Effector memory CD8-positive, alpha-beta T cell (primary cell): Measurements from ENCODE around the gene PIP4K2A.

ENCODE experiments used
- ATAC-seq: fragments of 150-1000 bp; cut with Tn5 transposase; replicated peaks from 2 replicates; pipeline ENCODE4 v1.10.0; 2021; ENCODE audit warnings: mild to moderate bottlenecking, moderate library complexity
- DNase-seq, 3 experiments: peaks; one replicate each; pipeline ENCODE4 v3.0.0; 2021
- H3K27ac Mint-ChIP-seq, 2 donors: one replicate each; pipeline ENCODE4 v1.8.0; 2022; ENCODE audit warnings: mild to moderate bottlenecking in 2 of 2, mixed read lengths in 2 of 2, moderate library complexity in 2 of 2
- H3K27me3 Mint-ChIP-seq, 2 donors: one replicate each; pipeline ENCODE4 v1.8.0; 2022; ENCODE audit warnings: mixed read lengths in 2 of 2
- H3K36me3 Mint-ChIP-seq: one replicate; pipeline ENCODE4 v1.8.0; 2022; ENCODE audit warnings: mild to moderate bottlenecking, moderate library complexity, mixed read lengths; ENCODE audit not compliant: insufficient read depth
- H3K4me1 Mint-ChIP-seq, 2 donors: one replicate each; pipeline ENCODE4 v1.8.0; 2022; ENCODE audit warnings: low read depth in 2 of 2, mixed read lengths in 2 of 2
- H3K4me3 Mint-ChIP-seq, 2 donors: one replicate each; pipeline ENCODE4 v1.8.0; 2022; ENCODE audit warnings: mild to moderate bottlenecking in 2 of 2, mixed read lengths in 2 of 2, moderate library complexity in 2 of 2
- H3K9me3 Mint-ChIP-seq, 2 donors: one replicate each; pipeline ENCODE4 v1.8.0; 2022; ENCODE audit warnings: mixed read lengths in 2 of 2

Gene PIP4K2A

GRCh38 chr10:22682237-22683139 is 31.9 kb downstream of the PIP4K2A start:
- H3K27me3 Mint-ChIP-seq = no peaks in the 10 kb centered on the region
- H3K9me3 Mint-ChIP-seq = no peaks in the 10 kb centered on the region
- peak overlapping the region; percentile 58 to 82 for H3K4me3 Mint-ChIP-seq
- peak overlapping the region; percentile 96 to 98 for H3K27ac Mint-ChIP-seq
- ATAC-seq (peak; percentile 68), DNase-seq (peak; percentile 56 to 60 (median 60))
- H3K36me3 Mint-ChIP-seq = peaks cover 51% of the 10 kb centered on the region
- H3K4me1 Mint-ChIP-seq = peaks cover 74 to 85% of the 10 kb centered on the region in 2 donors

- ATAC-seq = peak; percentile 64
- Mint-ChIP-seq H3K27me3 (no peaks in the 10 kb centered on the region), H3K27ac (peak overlapping the region; percentile 96 to 98), H3K4me1 (peaks cover 74 to 85% of the 10 kb centered on the region in 2 donors), H3K9me3 (no peaks in the 10 kb centered on the region), H3K4me3 (peak overlapping the region; percentile 58 to 82), H3K36me3 (peaks cover 51% of the 10 kb centered on the region)
- DNase-seq = peak; percentile 42 to 52 (median 44)
These were observed 32.6 kb downstream of the PIP4K2A start for GRCh38 chr10:22681783-22682183.

GRCh38 chr10:22681301-22681700 is 33.1 kb downstream of the PIP4K2A start:
- H3K36me3 Mint-ChIP-seq = peaks cover 50% of the 10 kb centered on the region
- no peak for ATAC-seq
- H3K9me3 Mint-ChIP-seq = no peaks in the 10 kb centered on the region
- peak overlapping the region; percentile 62 to 66 for H3K4me3 Mint-ChIP-seq
- no peak for DNase-seq
- H3K4me1 Mint-ChIP-seq = peaks cover 77 to 87% of the 10 kb centered on the region in 2 donors
- H3K27ac Mint-ChIP-seq = peak overlapping the region; percentile 96 to 98
- no peaks in the 10 kb centered on the region for H3K27me3 Mint-ChIP-seq

- peak overlapping the region; percentile 51 to 65 for H3K4me3 Mint-ChIP-seq
- H3K9me3 Mint-ChIP-seq = no peaks in the 10 kb centered on the region
- DNase-seq (no peak), ATAC-seq (no peak)
- H3K36me3 Mint-ChIP-seq = peaks cover 45% of the 10 kb centered on the region
- peaks cover 78 to 89% of the 10 kb centered on the region in 2 donors for H3K4me1 Mint-ChIP-seq
- H3K27me3 Mint-ChIP-seq = no peaks in the 10 kb centered on the region
- H3K27ac Mint-ChIP-seq = peak overlapping the region; percentile 77 to 94
These were observed 34.8 kb downstream of the PIP4K2A start for GRCh38 chr10:22679608-22680007.

- Mint-ChIP-seq H3K4me3 (peak overlapping the region; percentile 17 to 80), H3K27me3 (no peaks in the 10 kb centered on the region)
These were observed 37.0 kb downstream of the PIP4K2A start for GRCh38 chr10:22677333-22677732.

GRCh38 chr10:22676435-22676834 is 37.9 kb downstream of the PIP4K2A start:
- Mint-ChIP-seq H3K4me3 (peak overlapping the region; percentile 17 to 80), H3K27me3 (no peaks in the 10 kb centered on the region), H3K9me3 (no peaks in the 10 kb centered on the region), H3K4me1 (peaks cover 77 to 89% of the 10 kb centered on the region in 2 donors), H3K27ac (peak overlapping the region; percentile 77 to 94), H3K36me3 (peaks cover 16% of the 10 kb centered on the region)
- ATAC-seq (no peak), DNase-seq (no peak)

More at GRCh38 chr10:22677333-22677732, 37.0 kb downstream of the PIP4K2A start:
- peak overlapping the region; percentile 77 to 94 for H3K27ac Mint-ChIP-seq
- DNase-seq = no peak
- peaks cover 22% of the 10 kb centered on the region for H3K36me3 Mint-ChIP-seq
- no peak for ATAC-seq
- peaks cover 76 to 87% of the 10 kb centered on the region in 2 donors for H3K4me1 Mint-ChIP-seq
- no peaks in the 10 kb centered on the region for H3K9me3 Mint-ChIP-seq

- ATAC-seq (no peak), DNase-seq (no peak)
- no peaks in the 10 kb centered on the region for H3K27me3 Mint-ChIP-seq
- no peaks in the 10 kb centered on the region for H3K9me3 Mint-ChIP-seq
- peaks cover 14% of the 10 kb centered on the region for H3K36me3 Mint-ChIP-seq
- peak overlapping the region; percentile 93 to 94 for H3K27ac Mint-ChIP-seq
- peak overlapping the region; percentile 77 to 80 for H3K4me3 Mint-ChIP-seq
- H3K4me1 Mint-ChIP-seq = peaks cover 75 to 90% of the 10 kb centered on the region in 2 donors
These were observed 39.8 kb downstream of the PIP4K2A start for GRCh38 chr10:22674573-22674930.

- ATAC-seq = no peak
- Mint-ChIP-seq H3K36me3 (peaks cover 12% of the 10 kb centered on the region), H3K4me3 (peak overlapping the region; percentile 77 to 80)
These were observed 40.4 kb downstream of the PIP4K2A start for GRCh38 chr10:22673785-22674572.

GRCh38 chr10:22673091-22673392 is 41.3 kb downstream of the PIP4K2A start:
- Mint-ChIP-seq H3K36me3 (peaks cover 14% of the 10 kb centered on the region), H3K4me3 (peak overlapping the region; percentile 77 to 80), H3K4me1 (peaks cover 75 to 89% of the 10 kb centered on the region in 2 donors), H3K27ac (peak overlapping the region; percentile 93 to 94), H3K9me3 (no peaks in the 10 kb centered on the region), H3K27me3 (no peaks in the 10 kb centered on the region)
- DNase-seq = no peak
- ATAC-seq = no peak

More at GRCh38 chr10:22673785-22674572, 40.4 kb downstream of the PIP4K2A start:
- no peak for DNase-seq
- H3K27ac Mint-ChIP-seq = peak overlapping the region; percentile 93 to 94
- H3K27me3 Mint-ChIP-seq = no peaks in the 10 kb centered on the region
- H3K9me3 Mint-ChIP-seq = no peaks in the 10 kb centered on the region
- H3K4me1 Mint-ChIP-seq = peaks cover 75 to 90% of the 10 kb centered on the region in 2 donors

- peaks cover 76 to 89% of the 10 kb centered on the region in 2 donors for H3K4me1 Mint-ChIP-seq
- peak overlapping the region; percentile 93 to 94 for H3K27ac Mint-ChIP-seq
- ATAC-seq = no peak
These were observed 41.9 kb downstream of the PIP4K2A start for GRCh38 chr10:22672319-22673090.

GRCh38 chr10:22670788-22671187 is 43.6 kb downstream of the PIP4K2A start:
- Mint-ChIP-seq H3K27me3 (no peaks in the 10 kb centered on the region), H3K36me3 (peaks cover 20% of the 10 kb centered on the region), H3K9me3 (no peaks in the 10 kb centered on the region), H3K4me3 (peak overlapping the region in 1 of 2 donors; percentile 80), H3K4me1 (peaks cover 66 to 89% of the 10 kb centered on the region in 2 donors), H3K27ac (peak overlapping the region in 1 of 2 donors; percentile 93)
- DNase-seq (no peak), ATAC-seq (no peak)

More at GRCh38 chr10:22672319-22673090, 41.9 kb downstream of the PIP4K2A start:
- DNase-seq = no peak
- H3K36me3 Mint-ChIP-seq = peaks cover 19% of the 10 kb centered on the region
- no peaks in the 10 kb centered on the region for H3K9me3 Mint-ChIP-seq
- H3K27me3 Mint-ChIP-seq = no peaks in the 10 kb centered on the region
- peak overlapping the region; percentile 77 to 80 for H3K4me3 Mint-ChIP-seq

GRCh38 chr10:22669163-22669711 is 45.1 kb downstream of the PIP4K2A start:
- Mint-ChIP-seq H3K4me3 (peak overlapping the region; percentile 69 to 80), H3K9me3 (no peaks in the 10 kb centered on the region), H3K36me3 (peaks cover 15% of the 10 kb centered on the region), H3K27me3 (no peaks in the 10 kb centered on the region), H3K4me1 (peaks cover 59 to 87% of the 10 kb centered on the region in 2 donors), H3K27ac (peak overlapping the region; percentile 61 to 81)
- no peak for DNase-seq
- ATAC-seq = peak; percentile 57
